GM15510 (cell line): ENCODE measurements around the gene TNS3.

Source experiments
- POLR2A ChIP-seq: IDR thresholded peaks from 3 replicates; pipeline ENCODE4 v1.6.1; 2011; ENCODE audit warnings: borderline replicate concordance; ENCODE audit not compliant: insufficient read length; ENCODE audit errors: extremely low read depth

The TNS3 gene

GRCh38 chr7:47400741-47401206 lies 181.1 kb downstream of the TNS3 start:
- no peak for TF ChIP-seq POLR2A

DNA sequence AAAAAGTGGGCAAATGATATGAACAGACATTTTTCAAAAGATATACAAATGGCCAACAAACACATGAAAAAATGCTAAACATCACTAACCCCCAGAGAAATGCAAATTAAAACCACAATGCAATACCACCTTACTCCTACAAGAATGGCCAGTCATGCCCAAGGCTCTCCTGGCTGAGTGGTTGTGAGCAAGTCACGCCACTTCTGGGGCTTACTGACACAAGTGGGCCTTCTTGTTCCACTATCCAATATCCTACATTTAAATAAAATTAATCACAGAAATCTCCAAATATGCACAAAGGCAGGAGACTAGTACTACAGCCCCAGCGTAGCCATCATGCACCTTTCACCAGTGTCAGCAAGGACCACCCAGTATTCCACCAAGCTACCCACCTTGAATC lies 181.9 kb downstream of the TNS3 start:
- TF ChIP-seq POLR2A, result no peak

DNA sequence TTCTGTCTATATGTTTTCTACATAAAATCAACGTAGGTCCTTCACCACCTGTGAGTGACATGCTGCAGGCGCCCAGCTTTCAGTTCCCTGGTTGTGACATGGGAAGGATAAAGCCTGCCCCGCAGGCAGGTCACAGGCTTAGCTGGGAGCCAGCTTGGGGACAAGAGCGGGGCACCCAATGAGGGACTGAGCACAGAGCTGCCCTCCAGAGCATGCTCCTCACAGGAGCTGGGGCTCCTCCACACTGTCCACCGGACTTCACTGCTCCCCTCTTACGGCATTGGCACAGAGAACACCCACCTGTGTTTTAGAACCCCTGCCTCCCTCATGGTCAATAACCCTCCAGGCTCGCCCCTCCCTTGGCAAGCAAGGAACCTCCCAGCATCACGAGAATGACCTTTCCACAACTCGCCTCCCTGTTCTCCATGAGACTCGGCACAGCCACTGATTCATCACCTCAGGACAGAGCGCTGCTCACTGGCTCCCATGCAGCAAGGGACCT lies 187.1 kb downstream of the TNS3 start:
- no peak for TF ChIP-seq POLR2A

DNA sequence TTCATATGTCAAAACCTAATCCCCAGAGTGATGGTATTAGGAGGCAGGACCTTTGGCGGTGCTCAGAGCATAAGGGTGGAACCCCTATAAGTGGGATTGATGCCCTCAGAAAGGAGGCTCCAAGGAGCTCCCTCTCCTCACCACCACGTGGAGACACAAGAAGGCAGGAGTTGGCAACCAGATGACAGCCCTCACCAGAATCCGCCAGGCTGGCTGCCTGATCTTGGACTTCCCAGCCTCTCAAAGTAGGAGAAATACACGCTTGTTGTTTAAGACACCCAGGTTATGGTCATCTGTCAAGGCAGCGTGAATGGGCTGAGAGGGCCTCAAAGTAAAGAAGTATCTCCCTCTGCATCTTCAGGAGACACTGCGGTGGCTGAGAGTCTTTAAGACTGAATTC lies 187.7 kb downstream of the TNS3 start:
- TF ChIP-seq POLR2A, result no peak

DNA sequence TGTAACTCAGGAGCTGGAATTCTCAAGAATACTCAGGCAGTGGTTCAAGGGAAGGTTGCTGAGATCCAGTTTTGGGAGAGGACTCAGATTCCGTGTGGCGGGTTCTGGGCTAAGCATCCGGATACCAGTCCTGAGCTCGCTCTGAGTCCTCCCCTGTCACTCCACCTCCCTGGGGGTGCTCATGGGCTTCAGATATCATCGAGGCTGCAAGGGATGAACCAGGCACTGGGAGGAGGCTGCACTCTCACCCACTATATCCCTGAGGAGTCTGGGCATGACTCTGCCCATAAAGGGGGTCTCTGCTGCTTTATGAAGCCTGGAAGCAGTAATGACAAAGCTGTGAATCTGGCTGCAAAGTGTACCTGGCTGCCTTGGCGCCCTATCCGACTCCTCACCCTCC lies 188.5 kb downstream of the TNS3 start:
- TF ChIP-seq POLR2A, result no peak

GRCh38 chr7:47392241-47392759 lies 189.6 kb downstream of the TNS3 start:
- TF ChIP-seq POLR2A, result no peak

DNA sequence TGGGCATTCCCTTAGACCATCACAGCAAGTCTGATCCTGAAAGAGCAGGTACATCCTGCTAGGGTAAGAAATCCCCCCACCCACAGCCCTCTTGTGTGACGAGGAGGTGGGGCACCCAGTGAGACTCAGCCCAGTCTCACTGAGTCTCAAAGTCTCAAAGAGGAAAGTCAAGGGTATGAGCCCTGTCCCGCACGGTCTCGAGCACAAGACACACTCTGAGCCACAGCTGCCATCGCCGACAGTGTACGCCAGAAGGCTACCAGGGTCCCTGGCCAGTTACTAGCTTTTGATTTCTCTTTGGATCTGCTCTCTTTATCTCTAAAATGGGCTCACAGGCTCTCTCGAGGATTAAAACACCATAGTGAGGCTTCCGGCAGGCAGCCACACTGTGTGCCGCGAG lies 190.2 kb downstream of the TNS3 start:
- TF ChIP-seq POLR2A, result no peak

- no peak for TF ChIP-seq POLR2A
These were observed 191.0 kb downstream of the TNS3 start for GRCh38 chr7:47390914-47391313.

GRCh38 chr7:47389923-47390630 lies 191.8 kb downstream of the TNS3 start:
- TF ChIP-seq POLR2A, result no peak

DNA sequence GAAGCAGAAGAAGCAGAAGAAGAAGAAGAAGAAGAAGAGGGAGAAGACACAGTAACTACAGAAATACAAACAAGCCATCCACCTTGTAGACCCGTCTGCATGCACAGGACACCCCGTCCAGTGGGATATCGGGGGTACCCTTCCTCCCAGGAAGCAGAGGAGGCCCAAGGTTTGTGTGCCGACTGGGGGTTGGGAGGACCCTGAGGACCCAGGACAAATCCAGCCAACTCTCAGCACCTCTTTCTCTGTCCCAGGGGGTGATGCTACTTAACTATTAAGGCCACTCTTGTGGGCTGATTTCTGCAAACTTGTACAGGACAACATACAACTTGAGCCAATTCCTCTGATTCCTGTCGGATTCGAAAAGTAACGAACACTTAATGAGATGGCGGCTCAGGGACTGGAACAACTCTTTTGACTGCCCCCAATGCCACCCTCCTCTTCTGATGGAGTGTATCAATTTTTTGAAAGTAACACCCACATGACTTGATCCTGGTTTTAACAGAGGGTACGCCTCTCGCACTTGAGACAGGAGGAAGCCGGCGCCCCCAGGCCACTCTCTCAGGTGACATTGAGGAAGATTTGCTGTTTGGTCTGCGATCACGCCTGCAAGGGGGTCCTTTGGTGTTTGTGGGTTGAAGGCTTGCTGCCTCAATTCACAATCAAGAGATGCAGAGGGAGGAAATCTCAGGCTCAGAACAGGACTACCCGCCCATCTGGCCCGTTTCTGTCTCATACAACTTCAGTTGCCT lies 192.6 kb downstream of the TNS3 start:
- no peak for TF ChIP-seq POLR2A

DNA sequence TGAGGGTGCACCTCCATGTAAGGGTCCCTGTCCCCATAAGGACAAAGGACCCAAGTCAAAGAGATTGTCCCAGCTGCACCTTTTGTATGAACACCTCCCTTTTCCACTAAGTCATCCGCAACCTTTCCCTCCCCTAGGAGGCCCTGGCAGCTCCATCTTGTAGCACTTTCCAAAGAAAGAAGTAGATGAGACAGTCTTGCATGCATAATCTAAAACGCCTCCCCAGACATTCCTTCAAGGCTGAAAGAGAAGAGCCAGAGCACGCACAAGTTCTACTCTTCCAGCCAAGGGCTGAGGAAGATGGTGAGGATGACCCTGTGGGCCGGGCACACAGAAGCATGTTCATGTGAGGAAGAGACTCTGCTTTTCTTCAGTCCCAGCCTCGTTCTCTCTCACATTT lies 194.4 kb downstream of the TNS3 start:
- TF ChIP-seq POLR2A, result no peak

DNA sequence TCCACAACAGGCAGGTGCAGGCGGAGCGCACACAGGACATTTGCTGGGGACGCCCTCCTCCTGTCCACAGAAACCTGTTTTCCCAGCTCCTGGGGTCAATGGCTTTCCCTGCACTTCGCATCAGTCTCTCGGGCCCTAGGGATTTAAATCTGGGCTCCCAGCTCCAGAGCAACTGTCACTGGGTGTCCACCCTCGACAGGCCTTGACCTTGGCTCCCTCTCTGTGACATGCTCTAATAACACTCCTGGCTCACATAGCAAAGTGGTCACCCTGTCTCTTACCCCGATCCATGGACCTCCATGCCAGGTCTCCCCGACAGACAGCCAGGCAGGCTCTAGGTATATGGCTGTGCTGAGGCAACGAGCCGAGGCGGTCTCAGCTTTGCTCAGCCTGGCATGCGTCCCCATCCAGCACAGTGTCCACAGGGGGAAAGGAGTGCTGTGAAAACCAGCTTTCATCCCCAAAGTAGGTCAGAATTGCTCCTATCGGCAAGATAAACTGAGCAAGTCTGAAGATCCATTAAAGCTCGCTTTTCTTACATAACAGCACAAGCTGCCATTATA lies 195.6 kb downstream of the TNS3 start:
- no peak for TF ChIP-seq POLR2A

DNA sequence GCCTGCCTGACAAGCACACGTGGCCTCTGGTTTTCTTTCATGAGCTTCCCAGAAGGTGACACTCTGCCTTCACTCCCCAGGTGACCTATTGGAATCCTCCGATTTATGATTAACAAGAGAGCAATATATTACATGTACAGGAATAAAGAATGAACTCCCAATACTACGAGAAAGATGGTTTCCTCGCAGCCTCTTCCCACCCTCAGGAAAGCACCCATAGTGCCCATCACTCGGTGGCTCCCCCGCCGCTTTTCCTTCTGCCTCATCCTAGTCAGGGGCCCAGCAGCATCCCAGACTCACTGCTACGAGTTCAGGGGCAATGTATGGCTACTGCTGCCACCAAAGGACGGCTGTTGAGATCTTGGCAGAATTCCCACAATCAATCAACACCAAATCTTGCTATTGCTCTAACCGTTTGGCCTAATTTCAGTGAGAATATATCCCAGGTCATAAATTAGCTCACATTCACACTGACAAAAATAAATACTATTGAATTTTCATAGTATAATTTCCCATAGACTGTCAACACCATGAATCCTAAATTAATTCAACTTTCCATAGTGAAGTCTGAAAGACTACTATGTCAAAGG lies 196.3 kb downstream of the TNS3 start:
- TF ChIP-seq POLR2A, result no peak

GRCh38 chr7:47384755-47385535 lies 197.0 kb downstream of the TNS3 start:
- no peak for TF ChIP-seq POLR2A
